Karpas-422 (cell line): ENCODE measurements around the gene SCRG1. TPM values are rescaled to one million over a fixed set of nuclear protein-coding genes. Genes with fewer than 3 reads are reported as not detected.

Source experiments
- DNase-seq: peaks from one replicate; pipeline ENCODE4 v3.0.0-alpha.2; 2015
- H2AFZ ChIP-seq: fragments of 200-600 bp; sonication (generic); 2 replicates; pipeline ENCODE4 v1.6.1; 2014; ENCODE audit warnings: antibody characterized with exemption, low read length, mixed read lengths
- H3K27ac ChIP-seq: fragments of 200-600 bp; sonication (generic); 2 replicates; pipeline ENCODE4 v1.5.1; 2014; ENCODE audit warnings: mild to moderate bottlenecking, low read length, moderate library complexity
- H3K27me3 ChIP-seq: fragments of 200-600 bp; sonication (generic); 2 replicates; pipeline ENCODE4 v1.6.1; 2014; ENCODE audit warnings: low read length, mixed read lengths
- H3K36me3 ChIP-seq: fragments of 200-600 bp; sonication (generic); 2 replicates; pipeline ENCODE4 v1.6.1; 2014; ENCODE audit warnings: low read length, mixed read lengths; ENCODE audit not compliant: insufficient read depth
- H3K4me1 ChIP-seq: fragments of 200-600 bp; sonication (generic); 2 replicates; pipeline ENCODE4 v1.6.1; 2014; ENCODE audit warnings: mild to moderate bottlenecking, low read length, mixed read lengths
- H3K4me2 ChIP-seq: fragments of 200-600 bp; sonication (generic); 2 replicates; pipeline ENCODE4 v1.6.1; 2014; ENCODE audit warnings: low read length, low read depth, mild to moderate bottlenecking; ENCODE audit not compliant: poor library complexity, severe bottlenecking
- H3K4me3 ChIP-seq: fragments of 200-600 bp; sonication (generic); 2 replicates; pipeline ENCODE4 v1.5.1; 2014; ENCODE audit warnings: mild to moderate bottlenecking, antibody characterized with exemption, low read length, mixed read lengths
- H3K79me2 ChIP-seq: fragments of 200-600 bp; sonication (generic); 2 replicates; pipeline ENCODE4 v1.6.1; 2014; ENCODE audit warnings: mild to moderate bottlenecking, low read length, mixed read lengths
- H3K9ac ChIP-seq: fragments of 200-600 bp; sonication (generic); 2 replicates; pipeline ENCODE4 v1.6.0; 2014; ENCODE audit warnings: low read length
- H3K9me2 ChIP-seq: fragments of 200-600 bp; sonication (generic), shearing (Covaris generic); replicated peaks from 2 replicates; pipeline ENCODE4 v1.6.0; 2014; ENCODE audit warnings: mild to moderate bottlenecking, low read length, moderate library complexity; ENCODE audit not compliant: insufficient read depth
- H3K9me3 ChIP-seq: fragments of 300-700, 200-600 bp; sonication (generic); 2 replicates; pipeline ENCODE4 v1.6.1; 2014; ENCODE audit warnings: low read length, mixed read lengths
- H4K20me1 ChIP-seq: fragments of 200-600 bp; sonication (generic); 2 replicates; pipeline ENCODE4 v1.6.1; 2014; ENCODE audit warnings: mild to moderate bottlenecking, antibody characterized with exemption, low read length, low read depth; ENCODE audit not compliant: insufficient read depth
- total RNA-seq: library from RNA; depleted of rRNA; stranded (reverse); fragments of >200 nt; shearing (Covaris generic); gene quantifications from 2 replicates; pipeline ENCODE4 v1.2.3, GENCODE V29; 2014; ENCODE audit warnings: low replicate concordance

SCRG1 gene
- total RNA-seq, 1 experiment from 2014 or later: not detected

- Histone ChIP-seq H3K27me3 (no peaks in the 10 kb centered on the region), H3K4me3 (no peak overlapping the region), H2AFZ (no peak overlapping the region), H3K36me3 (no peaks in the 10 kb centered on the region), H4K20me1 (no peaks in the 10 kb centered on the region), H3K9me2 (no peaks in the 10 kb centered on the region), H3K27ac (no peak overlapping the region), H3K4me1 (no peaks in the 10 kb centered on the region), H3K9ac (no peak overlapping the region), H3K9me3 (no peaks in the 10 kb centered on the region), H3K79me2 (no peaks in the 10 kb centered on the region), H3K4me2 (no peak overlapping the region)
- no peak for DNase-seq
These were observed 17.9 kb downstream of the SCRG1 start for GRCh38 chr4:173380987-173381386.

- H3K9me2 ChIP-seq: no peaks in the 10 kb centered on the region
- no peak overlapping the region for H3K4me2 ChIP-seq
- no peaks in the 10 kb centered on the region for H3K9me3 ChIP-seq
- H3K4me3 ChIP-seq: no peak overlapping the region
- no peaks in the 10 kb centered on the region for H3K79me2 ChIP-seq
- no peaks in the 10 kb centered on the region for H3K4me1 ChIP-seq
- H3K27me3 ChIP-seq: no peaks in the 10 kb centered on the region
- H3K9ac ChIP-seq: no peak overlapping the region
- no peak overlapping the region for H2AFZ ChIP-seq
- DNase-seq: no peak
- no peak overlapping the region for H3K27ac ChIP-seq
- no peaks in the 10 kb centered on the region for H3K36me3 ChIP-seq
- no peaks in the 10 kb centered on the region for H4K20me1 ChIP-seq
These were observed 19.0 kb downstream of the SCRG1 start for GRCh38 chr4:173379929-173380328.

- no peaks in the 10 kb centered on the region for H3K9me2 ChIP-seq
- H4K20me1 ChIP-seq: 0 out of 2 replicates have a peak, but pooled peaks cover 3% of the 10 kb centered on the region
- no peak overlapping the region for H3K9ac ChIP-seq
- peaks cover 4% of the 10 kb centered on the region; the same call in 1 of the 2 replicates for H3K4me1 ChIP-seq
- DNase-seq: no peak
- H3K27me3 ChIP-seq: no peaks in the 10 kb centered on the region
- no peak overlapping the region for H3K4me3 ChIP-seq
- no peaks in the 10 kb centered on the region for H3K9me3 ChIP-seq
- H2AFZ ChIP-seq: no peak overlapping the region
- H3K27ac ChIP-seq: no peak overlapping the region
- no peaks in the 10 kb centered on the region for H3K79me2 ChIP-seq
- H3K4me2 ChIP-seq: no peak overlapping the region
- H3K36me3 ChIP-seq: no peaks in the 10 kb centered on the region
These were observed 24.3 kb downstream of the SCRG1 start for GRCh38 chr4:173374588-173374987.

- H3K4me2 ChIP-seq: peak overlapping the region; percentile 80
- DNase-seq: peak; percentile 58
- no peaks in the 10 kb centered on the region for H3K27me3 ChIP-seq
- peak overlapping the region; percentile 71; the same call in 1 of the 2 replicates for H2AFZ ChIP-seq
- 0 out of 2 replicates have a peak, but pooled peaks cover 3% of the 10 kb centered on the region for H4K20me1 ChIP-seq
- H3K9me3 ChIP-seq: no peaks in the 10 kb centered on the region
- H3K79me2 ChIP-seq: no peaks in the 10 kb centered on the region
- H3K36me3 ChIP-seq: no peaks in the 10 kb centered on the region
- peaks cover 8% of the 10 kb centered on the region for H3K4me1 ChIP-seq
- no peak overlapping the region for H3K27ac ChIP-seq
- H3K9ac ChIP-seq: peak overlapping the region; percentile 74
- H3K9me2 ChIP-seq: no peaks in the 10 kb centered on the region
- H3K4me3 ChIP-seq: peak overlapping the region; percentile 84
These were observed 27.4 kb downstream of the SCRG1 start for GRCh38 chr4:173371292-173372192.

GRCh38 chr4:173370477-173371291 is 28.2 kb downstream of the SCRG1 start, which contains the start of gene SAP30:
Gene SAP30, plus strand, starts transcription at chr4:173370954. Its CDS starts 229 bp downstream, at chr4:173371183.
- Histone ChIP-seq H3K27ac (peak within 1 kb of the TSS; percentile 61), H2AFZ (peak within 1 kb of the TSS; percentile 75), H3K27me3 (no peaks in the 10 kb centered on the region), H4K20me1 (0 out of 2 replicates have a peak, but pooled peaks cover 3% of the 10 kb centered on the region), H3K4me3 (peak within 1 kb of the TSS; percentile 84), H3K36me3 (no peaks in the 10 kb centered on the region), H3K4me1 (peaks cover 8% of the 10 kb centered on the region), H3K9me3 (no peaks in the 10 kb centered on the region), H3K4me2 (peak within 1 kb of the TSS; percentile 80), H3K9me2 (no peaks in the 10 kb centered on the region), H3K9ac (peak within 1 kb of the TSS; percentile 76), H3K79me2 (no peaks in the 10 kb centered on the region)
- DNase-seq: peak; percentile 97

DNA sequence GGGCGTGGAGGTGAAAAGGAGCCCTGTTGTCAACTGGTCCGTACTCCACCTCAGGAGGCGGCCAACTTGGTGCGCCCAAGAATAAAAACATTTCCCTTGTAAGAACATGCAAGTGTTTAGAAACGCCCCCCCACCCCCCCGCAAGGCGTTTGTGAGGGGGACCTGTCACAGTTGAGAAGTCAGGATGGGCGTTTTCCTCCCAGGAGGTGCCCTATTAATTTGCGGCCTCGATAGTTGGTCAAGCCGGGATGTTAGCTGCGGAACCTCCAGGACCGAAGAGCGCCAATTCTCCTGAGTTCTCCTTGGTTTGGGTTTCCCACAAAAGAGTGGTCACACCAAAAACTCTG is 28.8 kb downstream of the SCRG1 start:
- Histone ChIP-seq H3K9me2 (no peaks in the 10 kb centered on the region), H3K4me2 (peak overlapping the region; percentile 79), H3K27me3 (no peaks in the 10 kb centered on the region), H2AFZ (peak overlapping the region; percentile 75; the same call in 1 of the 2 replicates), H3K36me3 (no peaks in the 10 kb centered on the region), H4K20me1 (0 out of 2 replicates have a peak, but pooled peaks cover 3% of the 10 kb centered on the region), H3K9ac (peak overlapping the region; percentile 76), H3K27ac (peak overlapping the region; percentile 61), H3K79me2 (no peaks in the 10 kb centered on the region), H3K4me3 (peak overlapping the region; percentile 84), H3K4me1 (peaks cover 8% of the 10 kb centered on the region), H3K9me3 (no peaks in the 10 kb centered on the region)
- peak; percentile 58 for DNase-seq

GRCh38 chr4:173367946-173368345 is 31.0 kb downstream of the SCRG1 start:
- Histone ChIP-seq H3K79me2 (no peaks in the 10 kb centered on the region), H3K4me3 (no peak overlapping the region), H3K9me3 (no peaks in the 10 kb centered on the region), H3K36me3 (no peaks in the 10 kb centered on the region), H3K9ac (no peak overlapping the region), H3K9me2 (no peaks in the 10 kb centered on the region), H3K4me2 (no peak overlapping the region), H4K20me1 (no peaks in the 10 kb centered on the region), H3K4me1 (peaks cover 8% of the 10 kb centered on the region), H3K27ac (no peak overlapping the region), H3K27me3 (no peaks in the 10 kb centered on the region), H2AFZ (no peak overlapping the region)
- no peak for DNase-seq

DNA sequence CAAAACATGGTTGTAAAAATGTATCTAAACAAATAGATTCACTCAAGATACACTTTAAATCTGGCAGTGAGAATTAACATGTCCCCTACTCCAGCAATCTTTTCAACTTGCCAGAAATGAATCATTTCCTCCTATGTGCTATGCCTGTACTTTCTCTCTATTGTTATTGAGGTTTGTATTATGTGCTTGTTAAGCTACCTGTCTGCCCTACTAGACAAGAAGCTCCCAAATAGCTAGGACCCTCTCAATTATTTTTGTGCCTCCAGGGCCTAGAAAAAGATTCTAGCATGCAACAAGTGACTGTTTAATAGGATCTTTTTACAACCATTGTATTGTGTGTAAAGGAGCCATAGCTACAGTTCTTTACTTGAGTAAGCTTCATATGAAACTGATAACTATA is 31.6 kb downstream of the SCRG1 start:
- Histone ChIP-seq H3K36me3 (no peaks in the 10 kb centered on the region), H4K20me1 (no peaks in the 10 kb centered on the region), H3K4me3 (no peak overlapping the region), H3K79me2 (no peaks in the 10 kb centered on the region), H3K27ac (no peak overlapping the region), H3K27me3 (no peaks in the 10 kb centered on the region), H3K9me2 (no peaks in the 10 kb centered on the region), H3K9me3 (no peaks in the 10 kb centered on the region), H2AFZ (no peak overlapping the region), H3K4me1 (peaks cover 5% of the 10 kb centered on the region), H3K9ac (no peak overlapping the region), H3K4me2 (no peak overlapping the region)
- DNase-seq: no peak
